Fibroblast of skin of abdomen (primary cell): ENCODE results near the gene ID1.
A peak's percentile ranks its signal among the peaks of the same experiment; 100 is the strongest.
"Not testable (repeated sequence)": the region's sequence is repeated elsewhere in the genome, so short reads cannot be mapped to it uniquely, and the experiment has no call there.

Experiments used
- DNase-seq: peaks from one replicate; pipeline ENCODE4 v3.0.0-alpha.2; 2013

The ID1 gene

GRCh38 chr20:31602779-31603441 lies 2.2 kb upstream of the ID1 start:
- DNase-seq = peak; percentile 65

DNA sequence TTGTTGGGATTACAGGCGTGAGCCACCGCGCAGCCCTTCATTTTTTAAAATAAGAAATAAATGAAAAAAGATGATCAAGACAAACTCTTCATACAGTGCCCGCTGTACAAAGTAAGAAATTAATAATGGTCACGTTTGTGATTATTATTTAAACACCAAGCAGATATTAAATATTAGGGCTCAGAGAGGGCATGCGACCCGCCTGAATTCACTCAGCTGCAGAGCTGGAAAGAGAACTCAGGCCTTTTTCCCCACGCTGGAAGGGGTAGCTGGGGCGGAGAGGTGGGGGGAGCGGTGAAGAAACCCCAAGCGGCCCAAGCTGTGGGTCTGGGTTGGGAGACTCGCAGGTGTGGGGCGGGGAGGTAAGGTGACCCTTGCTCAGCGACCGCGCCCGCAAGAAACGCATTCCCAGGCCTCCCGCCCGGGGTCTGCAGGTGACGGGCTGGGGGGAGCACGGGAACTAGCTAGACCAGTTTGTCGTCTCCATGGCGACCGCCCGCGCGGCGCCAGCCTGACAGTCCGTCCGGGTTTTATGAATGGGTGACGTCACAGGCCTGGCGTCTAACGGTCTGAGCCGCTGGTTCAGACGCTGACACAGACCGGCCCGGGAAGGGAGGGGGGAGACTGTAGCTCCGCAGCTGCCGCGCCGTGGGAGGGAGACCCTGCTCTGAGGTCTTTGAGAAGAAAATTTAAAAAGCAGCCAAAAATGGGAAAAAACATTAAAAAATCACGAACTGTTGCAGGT lies 1.1 kb upstream of the ID1 start:
- DNase-seq = peak; percentile 95

- DNase-seq = no peak
Observed at GRCh38 chr20:31604567-31605030, 490 bp upstream of the ID1 start.

DNA sequence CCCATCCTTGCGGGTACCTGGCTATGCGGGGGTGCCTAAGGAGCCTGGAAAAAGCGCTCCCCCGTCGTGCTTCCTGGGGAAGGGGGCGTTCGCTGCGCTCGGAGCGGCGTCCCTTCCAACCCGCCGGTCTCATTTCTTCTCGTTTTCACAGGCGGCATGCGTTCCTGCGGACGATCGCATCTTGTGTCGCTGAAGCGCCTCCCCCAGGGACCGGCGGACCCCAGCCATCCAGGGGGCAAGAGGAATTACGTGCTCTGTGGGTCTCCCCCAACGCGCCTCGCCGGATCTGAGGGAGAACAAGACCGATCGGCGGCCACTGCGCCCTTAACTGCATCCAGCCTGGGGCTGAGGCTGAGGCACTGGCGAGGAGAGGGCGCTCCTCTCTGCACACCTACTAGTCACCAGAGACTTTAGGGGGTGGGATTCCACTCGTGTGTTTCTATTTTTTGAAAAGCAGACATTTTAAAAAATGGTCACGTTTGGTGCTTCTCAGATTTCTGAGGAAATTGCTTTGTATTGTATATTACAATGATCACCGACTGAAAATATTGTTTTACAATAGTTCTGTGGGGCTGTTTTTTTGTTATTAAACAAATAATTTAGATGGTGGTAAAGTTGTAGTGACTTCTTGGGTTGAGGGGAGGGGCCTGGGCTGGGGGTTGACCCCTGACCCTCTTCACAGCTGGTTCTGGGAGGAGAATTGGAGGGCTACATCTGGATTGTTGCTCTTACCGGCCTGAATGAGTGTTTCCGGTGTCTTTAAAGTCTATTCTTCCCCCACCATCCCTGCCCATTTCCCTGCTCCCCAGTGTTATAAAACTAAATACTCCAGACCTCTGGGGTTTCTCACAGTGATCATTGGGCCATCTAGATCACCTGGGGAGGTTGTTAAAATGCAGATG lies 1.1 kb downstream of the ID1 start:
- no peak for DNase-seq

GRCh38 chr20:31606804-31607639 lies 1.9 kb downstream of the ID1 start:
- DNase-seq = peak; percentile 78

- no peak for DNase-seq
Observed at GRCh38 chr20:31607640-31608250, 2.7 kb downstream of the ID1 start.

DNA sequence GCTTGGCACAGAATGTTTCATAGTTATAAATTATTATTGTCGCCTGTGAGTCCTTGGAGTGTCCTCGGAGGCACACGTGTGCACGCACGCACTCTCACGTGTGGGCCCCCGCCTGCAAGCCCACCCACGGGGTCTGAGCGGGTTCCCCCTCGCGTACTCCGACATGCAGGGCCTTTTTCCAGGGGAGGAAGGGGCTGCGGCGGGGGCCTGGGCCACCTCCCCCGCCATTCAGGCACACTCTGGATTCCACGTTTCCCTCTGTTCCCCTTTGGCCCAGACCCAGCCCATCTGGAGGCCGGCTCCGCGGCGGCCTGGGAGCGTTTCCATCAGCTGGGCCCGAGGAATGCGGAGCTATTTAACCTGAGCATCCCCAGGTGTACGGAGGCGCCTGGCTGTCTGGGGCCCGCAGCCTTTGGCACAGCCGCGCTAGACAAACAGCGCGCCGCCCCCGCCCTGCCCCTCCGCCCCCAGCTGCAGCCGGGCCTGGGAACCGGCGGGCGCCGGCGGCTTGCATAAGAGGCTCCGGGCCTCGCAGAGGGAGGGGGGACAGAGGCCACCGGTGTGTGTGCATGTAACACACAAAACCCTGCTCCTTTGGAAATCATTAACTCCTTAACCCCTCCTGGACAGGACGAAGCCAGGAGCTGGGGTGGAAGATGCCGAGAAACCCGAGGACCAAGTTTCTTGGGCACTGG lies 3.3 kb downstream of the ID1 start:
- peak; percentile 61 for DNase-seq

- not testable (repeated sequence) for DNase-seq
Observed at GRCh38 chr20:31612271-31612640, 7.2 kb downstream of the ID1 start.

GRCh38 chr20:31615416-31615815 lies 10.3 kb downstream of the ID1 start:
- DNase-seq = no peak

- no peak for DNase-seq
Observed at GRCh38 chr20:31617432-31618104, 12.5 kb downstream of the ID1 start.

DNA sequence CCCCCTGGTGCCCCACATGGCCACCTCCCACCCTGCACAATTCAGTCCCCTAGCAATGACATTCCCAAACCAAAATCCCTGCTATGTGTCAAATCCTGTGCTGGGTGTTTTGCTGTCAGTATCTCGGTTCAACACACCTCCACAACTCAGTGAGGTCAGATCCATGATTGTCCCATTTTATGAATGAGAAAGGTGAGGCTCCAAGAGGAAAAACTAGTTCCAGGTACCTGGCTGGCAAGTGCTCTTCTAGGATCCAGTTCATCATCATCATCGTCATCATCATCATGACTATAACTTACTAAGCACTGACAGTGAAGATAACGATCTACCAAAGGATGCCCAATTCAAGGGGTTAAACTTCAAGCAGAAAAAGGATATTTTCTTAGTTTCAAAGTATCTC lies 15.2 kb downstream of the ID1 start:
- no peak for DNase-seq

- DNase-seq = not testable (repeated sequence)
Observed at GRCh38 chr20:31623123-31623505, 18.0 kb downstream of the ID1 start.

GRCh38 chr20:31626534-31626933 lies 21.4 kb downstream of the ID1 start:
- DNase-seq = not testable (repeated sequence)

GRCh38 chr20:31628057-31628456 lies 23.0 kb downstream of the ID1 start:
- DNase-seq = not testable (repeated sequence)

- no peak for DNase-seq
Observed at GRCh38 chr20:31630187-31630790, 25.2 kb downstream of the ID1 start.

DNA sequence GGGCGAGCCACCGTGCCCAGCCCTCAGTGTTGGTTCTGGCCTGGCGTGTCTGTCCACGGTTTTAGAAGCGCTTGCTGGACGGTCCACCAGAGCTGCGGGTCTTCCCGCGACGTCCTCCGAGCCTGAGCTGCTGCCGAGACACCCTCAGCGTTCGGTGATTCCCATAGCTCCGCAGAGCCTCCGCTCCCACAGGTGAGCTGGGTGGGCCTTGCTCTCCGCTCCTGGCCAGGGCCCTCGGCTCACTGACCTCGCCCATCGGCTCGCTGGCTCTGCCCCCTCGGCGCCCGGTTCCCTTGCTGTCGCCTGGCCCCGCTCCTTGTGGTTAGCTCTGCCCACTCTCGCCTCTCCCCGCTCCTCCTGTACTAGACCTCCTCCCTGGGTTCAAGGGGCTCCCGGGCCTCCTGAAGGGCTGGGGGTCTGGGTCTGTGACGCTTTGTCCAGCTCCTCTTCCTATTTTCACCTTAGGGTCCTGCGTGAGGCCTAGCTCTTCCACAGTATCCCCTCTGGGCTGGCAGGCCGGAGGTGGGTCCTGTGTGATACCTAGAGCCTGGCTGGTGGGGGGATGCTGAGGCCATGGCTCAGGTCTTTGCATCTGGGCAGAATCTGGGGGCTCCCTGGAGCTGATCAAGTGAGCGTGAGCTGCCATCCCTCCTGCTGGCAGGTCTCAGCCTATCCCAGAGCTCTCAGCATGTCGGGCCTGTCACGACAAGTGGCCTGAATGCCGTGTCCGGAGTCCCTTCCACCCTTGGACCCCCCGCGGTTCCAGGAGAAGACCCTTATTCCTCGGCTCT lies 27.7 kb downstream of the ID1 start:
- no peak for DNase-seq

GRCh38 chr20:31633339-31633914 lies 28.3 kb downstream of the ID1 start:
- no peak for DNase-seq

DNA sequence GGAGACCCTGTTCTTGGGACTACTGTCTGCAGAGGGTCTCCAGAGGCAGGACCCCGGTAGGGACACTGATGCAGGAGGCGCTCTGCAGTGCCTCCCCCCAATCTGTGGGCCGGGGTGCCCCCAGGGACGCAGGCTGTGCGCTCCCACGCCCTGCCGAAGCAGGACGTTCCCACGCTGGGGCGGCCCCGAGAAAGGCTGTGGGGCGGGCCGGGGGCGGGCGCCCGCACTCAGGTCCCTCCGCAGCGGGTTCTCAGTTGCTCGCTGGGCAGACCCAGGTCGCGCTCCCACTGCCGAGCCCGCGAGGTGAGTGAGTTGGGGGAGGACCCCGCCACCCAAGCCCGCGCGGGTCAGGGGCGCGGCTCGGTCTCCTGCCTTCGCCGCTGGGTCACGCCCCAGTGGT lies 32.6 kb downstream of the ID1 start, which contains the start of gene COX4I2:
COX4I2 (plus strand) TSS at position 253 of the 400 bp plus-strand sequence. CDS start 1,106 bp downstream, outside the sequence.
- DNase-seq = no peak

DNA sequence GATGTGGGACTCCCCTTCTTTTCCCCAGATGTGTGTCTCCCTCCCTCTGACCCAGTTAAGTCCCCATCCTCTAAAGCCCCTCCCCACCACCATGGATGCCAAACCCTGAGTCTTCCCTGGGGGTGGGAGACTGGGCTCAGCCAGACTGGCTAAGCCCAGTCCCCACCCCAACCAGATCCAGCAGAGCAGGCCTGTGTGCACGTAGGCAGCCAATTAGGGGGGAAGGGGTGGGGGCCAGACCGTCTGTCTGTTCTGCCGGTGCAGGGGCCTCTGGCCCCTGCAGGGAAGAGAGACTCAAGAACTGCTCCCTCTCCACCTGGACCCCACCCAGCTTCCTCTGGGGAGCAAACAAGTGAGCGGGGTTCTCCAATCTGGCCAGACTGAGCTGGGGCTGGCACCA lies 33.2 kb downstream of the ID1 start:
- no peak for DNase-seq
